ENCODE results near the gene RNF207. TPM values are rescaled to one million over a fixed set of nuclear protein-coding genes. Genes with fewer than 3 reads are reported as not detected.

The RNF207 gene
- total and polyA plus RNA-seq, 10 of the 15 experiments (the other 5 are each of a cell fraction or from before 2014, with no cell fraction given), result 1.7 to 36.4 (median 13.1) TPM

DNA sequence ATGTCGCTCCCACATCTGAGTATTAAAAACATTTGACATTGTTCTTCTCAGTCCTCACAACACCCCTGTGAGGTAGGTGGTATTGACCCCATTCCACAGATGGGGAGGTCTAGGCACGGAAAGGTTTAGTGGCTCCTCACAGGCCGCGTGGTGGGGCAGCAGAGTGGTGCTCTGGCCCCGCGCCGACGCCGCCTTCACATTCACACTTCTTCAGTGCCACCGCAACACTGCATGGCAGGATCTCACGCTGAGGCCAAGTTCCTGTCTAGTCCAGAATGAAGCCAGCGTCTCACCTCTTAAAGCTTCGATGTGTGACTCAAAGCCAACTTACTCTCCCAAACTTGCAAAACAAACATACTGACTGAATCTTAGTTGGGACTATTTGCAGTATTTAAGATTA is 17.7 kb downstream of the RNF207 start:
- no peak overlapping the region for H3K9ac ChIP-seq (ENCODE audit: control insufficient read depth, insufficient read depth, low read length)
- POLR2A ChIA-PET, result interaction anchor here (0.6 to 0.9 kb wide), 2 partner anchors 11 to 408 kb away, joined by 3 read pairs; no protein-coding TSS in a partner anchor
- CTCF ChIA-PET, result no interaction called here

DNA sequence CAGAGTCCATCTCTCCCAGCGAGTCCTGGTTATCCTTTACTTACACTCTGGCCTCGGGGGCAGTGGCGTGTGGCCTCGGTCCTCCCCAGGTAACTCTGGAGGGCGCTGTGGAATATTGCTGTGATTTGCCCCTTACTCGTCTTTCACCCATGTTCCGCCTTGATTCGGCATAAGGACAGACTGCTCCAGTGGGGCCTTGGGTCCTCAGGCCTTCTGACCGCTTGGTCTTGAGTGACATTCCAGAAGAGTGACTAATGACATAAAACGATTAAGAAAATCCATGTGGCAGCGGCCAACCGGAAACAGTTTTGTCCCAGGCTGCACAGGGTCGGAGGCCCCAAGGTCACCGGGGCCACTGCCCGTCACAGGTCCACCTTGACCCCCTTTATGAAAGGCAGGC is 18.8 kb downstream of the RNF207 start:
- 94% methylated on average over 15 of the region's 15 CpGs for WGBS (ENCODE audit: insufficient coverage, insufficient replicate concordance, low lambda C conversion rate, missing lambda C conversion rate)
- no peak for DNase-seq (ENCODE audit: low read depth, low spot score)
- H3K4me2 ChIP-seq (ENCODE audit: control insufficient read depth, insufficient read depth), result no peak overlapping the region
- ATAC-seq, result no peak
- H3K27ac ChIP-seq (ENCODE audit: control insufficient read depth, insufficient read depth), result no peak overlapping the region
- H3K36me3 ChIP-seq (ENCODE audit: control insufficient read depth in 2 of 2, insufficient read depth in 2 of 2, low read length in 1 of 2), result peaks cover 23 to 30% of the 10 kb centered on the region in 2 experiments
- RAD21 ChIA-PET (ENCODE audit: unreplicated experiment), result no interaction called here
- CTCF ChIA-PET, result interaction anchor here (0.6 to 1.4 kb wide), 3 partner anchors 11 to 19 kb away, joined by 3 read pairs; partner anchors contain the start of gene RNF207
- BruUV-seq (replicated peaks), result no TSS peak
- no peak overlapping the region for H3K9ac ChIP-seq (ENCODE audit: control insufficient read depth, insufficient read depth, low read length)
- no peak for FAIRE-seq
- H3K9me3 ChIP-seq (replicated peaks; ENCODE audit: control insufficient read depth, insufficient read depth, low read length), result no peaks in the 10 kb centered on the region
- no peaks in the 10 kb centered on the region for H4K20me1 ChIP-seq (ENCODE audit: control insufficient read depth, insufficient read depth)
- in situ Hi-C loops (cut with MboI), result no loop called here
- SMC1A ChIA-PET (ENCODE audit: uncharacterized antibody, unreplicated experiment), result interaction anchor here (1.0 to 1.1 kb wide), 2 partner anchors 11 to 22 kb away, joined by 3 read pairs; no protein-coding TSS in a partner anchor
- H3K4me1 ChIP-seq (ENCODE audit: control insufficient read depth, insufficient read depth, low read length), result no peaks in the 10 kb centered on the region
- H2AFZ ChIP-seq (ENCODE audit: control insufficient read depth, low read depth, low read length), result no peak overlapping the region
- no peaks in the 10 kb centered on the region for H3K79me2 ChIP-seq (ENCODE audit: control insufficient read depth, insufficient read depth, low read length)
- intact Hi-C loops (cut with micrococcal nuclease; ENCODE audit: unreplicated experiment), result no loop called here
- H3K4me3 ChIP-seq, result no peak overlapping the region
- POLR2A ChIA-PET, result interaction anchor here (0.9 kb wide), 1 partner anchor 10 kb away, joined by 3 read pairs; no protein-coding TSS in a partner anchor
- no peaks in the 10 kb centered on the region for H3K27me3 ChIP-seq (replicated peaks in 1 of 2; ENCODE audit: control insufficient read depth in 2 of 2, insufficient read depth in 2 of 2, low read length in 1 of 2)
- no peak for TF ChIP-seq BHLHE40 (IDR thresholded peaks at IDR 0.05; ENCODE audit: borderline replicate concordance in 1 of 2, low read depth in 2 of 2, low read length in 1 of 2)
- no peak for TF ChIP-seq SUPT20H (IDR thresholded peaks at IDR 0.05; ENCODE audit: borderline replicate concordance, control insufficient read depth, low read depth, low read length)
- no peak for TF ChIP-seq BCL11A (IDR thresholded peaks at IDR 0.05; ENCODE audit: low read depth, low read length)
- no peak for TF ChIP-seq RCOR1 (conservative IDR thresholded peaks at IDR 0.05; ENCODE audit: low read depth, low read length)
- no peak for TF ChIP-seq RELA (IDR thresholded peaks at IDR 0.05; ENCODE audit: borderline replicate concordance, partially characterized antibody)
- TF ChIP-seq ZNF24 (IDR thresholded peaks at IDR 0.05), result no peak
- TF ChIP-seq, protein P1, sequence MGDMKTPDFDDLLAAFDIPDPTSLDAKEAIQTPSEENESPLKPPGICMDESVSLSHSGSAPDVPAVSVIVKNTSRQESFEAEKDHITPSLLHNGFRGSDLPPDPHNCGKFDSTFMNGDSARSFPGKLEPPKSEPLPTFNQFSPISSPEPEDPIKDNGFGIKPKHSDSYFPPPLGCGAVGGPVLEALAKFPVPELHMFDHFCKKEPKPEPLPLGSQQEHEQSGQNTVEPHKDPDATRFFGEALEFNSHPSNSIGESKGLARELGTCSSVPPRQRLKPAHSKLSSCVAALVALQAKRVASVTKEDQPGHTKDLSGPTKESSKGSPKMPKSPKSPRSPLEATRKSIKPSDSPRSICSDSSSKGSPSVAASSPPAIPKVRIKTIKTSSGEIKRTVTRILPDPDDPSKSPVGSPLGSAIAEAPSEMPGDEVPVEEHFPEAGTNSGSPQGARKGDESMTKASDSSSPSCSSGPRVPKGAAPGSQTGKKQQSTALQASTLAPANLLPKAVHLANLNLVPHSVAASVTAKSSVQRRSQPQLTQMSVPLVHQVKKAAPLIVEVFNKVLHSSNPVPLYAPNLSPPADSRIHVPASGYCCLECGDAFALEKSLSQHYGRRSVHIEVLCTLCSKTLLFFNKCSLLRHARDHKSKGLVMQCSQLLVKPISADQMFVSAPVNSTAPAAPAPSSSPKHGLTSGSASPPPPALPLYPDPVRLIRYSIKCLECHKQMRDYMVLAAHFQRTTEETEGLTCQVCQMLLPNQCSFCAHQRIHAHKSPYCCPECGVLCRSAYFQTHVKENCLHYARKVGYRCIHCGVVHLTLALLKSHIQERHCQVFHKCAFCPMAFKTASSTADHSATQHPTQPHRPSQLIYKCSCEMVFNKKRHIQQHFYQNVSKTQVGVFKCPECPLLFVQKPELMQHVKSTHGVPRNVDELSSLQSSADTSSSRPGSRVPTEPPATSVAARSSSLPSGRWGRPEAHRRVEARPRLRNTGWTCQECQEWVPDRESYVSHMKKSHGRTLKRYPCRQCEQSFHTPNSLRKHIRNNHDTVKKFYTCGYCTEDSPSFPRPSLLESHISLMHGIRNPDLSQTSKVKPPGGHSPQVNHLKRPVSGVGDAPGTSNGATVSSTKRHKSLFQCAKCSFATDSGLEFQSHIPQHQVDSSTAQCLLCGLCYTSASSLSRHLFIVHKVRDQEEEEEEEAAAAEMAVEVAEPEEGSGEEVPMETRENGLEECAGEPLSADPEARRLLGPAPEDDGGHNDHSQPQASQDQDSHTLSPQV (IDR thresholded peaks at IDR 0.05), result no peak
- no peak for TF ChIP-seq NBN (IDR thresholded peaks at IDR 0.05)

More for the DNA sequence above, 17.7 kb downstream of the RNF207 start:
- Histone ChIP-seq H3K4me2 (ENCODE audit: control insufficient read depth, insufficient read depth) (no peak overlapping the region), H3K36me3 (ENCODE audit: control insufficient read depth in 2 of 2, insufficient read depth in 2 of 2, low read length in 1 of 2) (peaks cover 23 to 30% of the 10 kb centered on the region in 2 experiments), H3K27ac (ENCODE audit: control insufficient read depth, insufficient read depth) (no peak overlapping the region), H3K9me3 (replicated peaks; ENCODE audit: control insufficient read depth, insufficient read depth, low read length) (no peaks in the 10 kb centered on the region), H3K27me3 (replicated peaks in 1 of 2; ENCODE audit: control insufficient read depth in 2 of 2, insufficient read depth in 2 of 2, low read length in 1 of 2) (no peaks in the 10 kb centered on the region), H4K20me1 (ENCODE audit: control insufficient read depth, insufficient read depth) (no peaks in the 10 kb centered on the region), H2AFZ (ENCODE audit: control insufficient read depth, low read depth, low read length) (no peak overlapping the region), H3K4me1 (ENCODE audit: control insufficient read depth, insufficient read depth, low read length) (no peaks in the 10 kb centered on the region), H3K4me3 (no peak overlapping the region), H3K79me2 (ENCODE audit: control insufficient read depth, insufficient read depth, low read length) (no peaks in the 10 kb centered on the region)
- ATAC-seq (no peak), FAIRE-seq (no peak), DNase-seq (ENCODE audit: low read depth, low spot score) (no peak)
- ChIA-PET SMC1A (ENCODE audit: uncharacterized antibody, unreplicated experiment) (interaction anchor here (1.0 to 1.1 kb wide), 2 partner anchors 10 to 23 kb away, joined by 3 read pairs; no protein-coding TSS in a partner anchor), RAD21 (ENCODE audit: unreplicated experiment) (no interaction called here)
- intact Hi-C loops (cut with micrococcal nuclease; ENCODE audit: unreplicated experiment) (no loop called here), in situ Hi-C loops (cut with MboI) (no loop called here)
- TF ChIP-seq RELA (IDR thresholded peaks at IDR 0.05; ENCODE audit: borderline replicate concordance, partially characterized antibody), result no peak
- TF ChIP-seq HDAC6 (IDR thresholded peaks at IDR 0.05; ENCODE audit: unreplicated experiment), result no peak
- TF ChIP-seq, protein P2, sequence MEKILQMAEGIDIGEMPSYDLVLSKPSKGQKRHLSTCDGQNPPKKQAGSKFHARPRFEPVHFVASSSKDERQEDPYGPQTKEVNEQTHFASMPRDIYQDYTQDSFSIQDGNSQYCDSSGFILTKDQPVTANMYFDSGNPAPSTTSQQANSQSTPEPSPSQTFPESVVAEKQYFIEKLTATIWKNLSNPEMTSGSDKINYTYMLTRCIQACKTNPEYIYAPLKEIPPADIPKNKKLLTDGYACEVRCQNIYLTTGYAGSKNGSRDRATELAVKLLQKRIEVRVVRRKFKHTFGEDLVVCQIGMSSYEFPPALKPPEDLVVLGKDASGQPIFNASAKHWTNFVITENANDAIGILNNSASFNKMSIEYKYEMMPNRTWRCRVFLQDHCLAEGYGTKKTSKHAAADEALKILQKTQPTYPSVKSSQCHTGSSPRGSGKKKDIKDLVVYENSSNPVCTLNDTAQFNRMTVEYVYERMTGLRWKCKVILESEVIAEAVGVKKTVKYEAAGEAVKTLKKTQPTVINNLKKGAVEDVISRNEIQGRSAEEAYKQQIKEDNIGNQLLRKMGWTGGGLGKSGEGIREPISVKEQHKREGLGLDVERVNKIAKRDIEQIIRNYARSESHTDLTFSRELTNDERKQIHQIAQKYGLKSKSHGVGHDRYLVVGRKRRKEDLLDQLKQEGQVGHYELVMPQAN (conservative IDR thresholded peaks at IDR 0.05), result no peak
- TF ChIP-seq NRF1 (conservative IDR thresholded peaks at IDR 0.05; ENCODE audit: low read depth, low read length), result no peak
- TF ChIP-seq IKZF1 (conservative IDR thresholded peaks at IDR 0.05), result no peak
- TSS peak; percentile 46 for BruUV-seq (replicated peaks)
- 98% methylated on average over 8 of the region's 13 CpGs for WGBS (ENCODE audit: insufficient coverage, insufficient replicate concordance, low lambda C conversion rate, missing lambda C conversion rate)

Data from GM12878 (cell line).